Measurements from ENCODE around the gene SNX32.
"Not testable (repeated sequence)": the region's sequence is repeated elsewhere in the genome, so short reads cannot be mapped to it uniquely, and the experiment has no call there.

The SNX32 gene

GRCh38 chr11:65880844-65881421 is 47.2 kb downstream of the SNX32 start:
- in situ Hi-C loops (cut with MboI; ENCODE audit: low pct_unique_long_range_greater_than_20kb, low sequenced_read_pairs), result no loop called here
- no peak for DNase-seq

- in situ Hi-C loops (cut with MboI; ENCODE audit: low pct_unique_long_range_greater_than_20kb, low sequenced_read_pairs), result no loop called here
- no peak for DNase-seq
Observed at GRCh38 chr11:65882120-65883057, 48.6 kb downstream of the SNX32 start.

GRCh38 chr11:65883058-65883761 is 49.4 kb downstream of the SNX32 start:
- DNase-seq, result no peak
- in situ Hi-C loops (cut with MboI; ENCODE audit: low pct_unique_long_range_greater_than_20kb, low sequenced_read_pairs), result no loop called here

GRCh38 chr11:65883786-65884715 is 50.3 kb downstream of the SNX32 start:
- in situ Hi-C loops (cut with MboI; ENCODE audit: low pct_unique_long_range_greater_than_20kb, low sequenced_read_pairs), result no loop called here
- no peak for DNase-seq

GRCh38 chr11:65884716-65885092 is 50.9 kb downstream of the SNX32 start:
- peak; percentile 80 for DNase-seq
- in situ Hi-C loops (cut with MboI; ENCODE audit: low pct_unique_long_range_greater_than_20kb, low sequenced_read_pairs), result no loop called here

GRCh38 chr11:65885231-65885630 is 51.5 kb downstream of the SNX32 start:
- in situ Hi-C loops (cut with MboI; ENCODE audit: low pct_unique_long_range_greater_than_20kb, low sequenced_read_pairs), result no loop called here
- DNase-seq, result no peak

GRCh38 chr11:65885808-65886536 is 52.2 kb downstream of the SNX32 start:
- in situ Hi-C loops (cut with MboI; ENCODE audit: low pct_unique_long_range_greater_than_20kb, low sequenced_read_pairs), result no loop called here

GRCh38 chr11:65886826-65887722 is 53.3 kb downstream of the SNX32 start:
- in situ Hi-C loops (cut with MboI; ENCODE audit: low pct_unique_long_range_greater_than_20kb, low sequenced_read_pairs), result no loop called here
- no peak for DNase-seq

More at GRCh38 chr11:65885808-65886536, 52.2 kb downstream of the SNX32 start:
- no peak for DNase-seq

- in situ Hi-C loops (cut with MboI; ENCODE audit: low pct_unique_long_range_greater_than_20kb, low sequenced_read_pairs), result no loop called here
- no peak for DNase-seq
Observed at GRCh38 chr11:65887723-65888162, 54.0 kb downstream of the SNX32 start.

GRCh38 chr11:65888163-65888814 is 54.5 kb downstream of the SNX32 start, which contains the start of gene FIBP:
FIBP (minus strand) TSS chr11:65888471; CDS start chr11:65888418, 53 bp downstream.
- peak; percentile 95 for DNase-seq
- in situ Hi-C loops (cut with MboI; ENCODE audit: low pct_unique_long_range_greater_than_20kb, low sequenced_read_pairs), result no loop called here

- peak; percentile 97 for DNase-seq
- in situ Hi-C loops (cut with MboI; ENCODE audit: low pct_unique_long_range_greater_than_20kb, low sequenced_read_pairs), result no loop called here
Observed at GRCh38 chr11:65890324-65891218, 56.8 kb downstream of the SNX32 start, which contains the start of gene CCDC85B. CCDC85B (plus strand) TSS chr11:65890673; CDS start chr11:65890784, 111 bp downstream.

GRCh38 chr11:65891219-65892136 is 57.7 kb downstream of the SNX32 start:
- DNase-seq, result peak; percentile 77

GRCh38 chr11:65892137-65892540 is 58.4 kb downstream of the SNX32 start:
- DNase-seq; in situ Hi-C loops (cut with MboI; ENCODE audit: low pct_unique_long_range_greater_than_20kb, low sequenced_read_pairs): not testable (repeated sequence)

More at GRCh38 chr11:65891219-65892136, 57.7 kb downstream of the SNX32 start:
- in situ Hi-C loops (cut with MboI; ENCODE audit: low pct_unique_long_range_greater_than_20kb, low sequenced_read_pairs), result no loop called here

- DNase-seq, result no peak
- in situ Hi-C loops (cut with MboI; ENCODE audit: low pct_unique_long_range_greater_than_20kb, low sequenced_read_pairs), result no loop called here
Observed at GRCh38 chr11:65892661-65893317, 59.0 kb downstream of the SNX32 start.
